Measurements from ENCODE around the gene FCGR2B.
A peak's percentile ranks its signal among the peaks of the same experiment; 100 is the strongest.
"Not testable (repeated sequence)": the region's sequence is repeated elsewhere in the genome, so short reads cannot be mapped to it uniquely, and the experiment has no call there.

FCGR2B gene

DNA sequence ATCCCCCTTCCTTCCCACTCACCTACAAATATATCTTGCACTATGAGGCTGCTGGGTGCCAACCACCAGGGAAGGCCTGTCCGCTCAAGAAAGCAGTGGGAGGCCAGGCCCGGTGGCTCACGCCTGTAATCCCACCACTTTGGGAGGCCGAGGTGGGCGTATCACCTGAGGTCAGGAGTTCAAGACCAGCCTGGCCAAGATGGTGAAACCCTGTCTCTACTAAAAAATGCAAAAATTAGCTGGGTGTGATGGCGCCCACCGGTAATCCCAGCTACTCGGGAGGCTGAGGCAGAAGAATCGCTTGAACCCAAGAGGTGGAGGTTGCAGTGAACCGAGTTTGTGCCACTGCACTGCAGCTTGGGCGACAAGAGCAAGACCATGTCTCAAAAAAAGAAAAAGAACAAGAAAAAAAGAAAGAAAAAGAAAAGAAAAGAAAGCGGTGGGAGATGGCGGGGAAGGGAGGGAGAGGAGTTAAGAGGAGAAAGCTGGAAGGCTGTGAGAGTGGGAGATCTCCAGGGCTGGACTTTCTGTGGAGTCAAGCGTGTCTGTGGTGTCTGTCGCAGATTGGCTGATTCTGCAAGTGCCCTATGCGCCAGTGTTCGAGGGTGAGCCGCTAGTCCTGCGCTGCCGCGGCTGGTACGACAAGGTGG is 62.4 kb downstream of the FCGR2B start:
- not testable (repeated sequence) for H3K36me3 ChIP-seq (ENCODE audit: control insufficient read depth in 2 of 2, insufficient read depth in 1 of 2, low read length in 2 of 2); H3K4me1 ChIP-seq (ENCODE audit: control insufficient read depth, insufficient read depth, low read length); H3K27ac ChIP-seq (ENCODE audit: extremely low read depth, low read depth, low read length); H3K9me3 ChIP-seq (ENCODE audit: control insufficient read depth, insufficient read depth, low read depth, low read length)
- peak overlapping the region; percentile 62 for H3K4me3 ChIP-seq (ENCODE audit: low read depth, low read length)
- TF ChIP-seq PRDM1 (tag by site-specific recombination; IDR thresholded peaks at IDR 0.05) (peak; percentile 93), ZFHX2 (tag by site-specific recombination; conservative IDR thresholded peaks at IDR 0.05) (peak; percentile 83), ZBTB21 (tag by site-specific recombination; IDR thresholded peaks at IDR 0.05) (0 out of 2 replicates have a peak, but pooled peaks have one; percentile 8), EGR2 (tag by site-specific recombination; IDR thresholded peaks at IDR 0.05; ENCODE audit: low read depth) (peak; percentile 77)
- POLR2A ChIA-PET, result interaction anchor here (0.9 to 2.6 kb wide), 3 partner anchors 12 to 24 kb away, joined by 4 to 19 read pairs (median 9); partner anchors contain the start of gene DUSP12
- CTCF ChIA-PET, result interaction anchor here (0.8 to 1.6 kb wide), 5 partner anchors 13 to 631 kb away, joined by 3 to 5 read pairs (median 4); partner anchors contain the start of gene FCRLA

DNA sequence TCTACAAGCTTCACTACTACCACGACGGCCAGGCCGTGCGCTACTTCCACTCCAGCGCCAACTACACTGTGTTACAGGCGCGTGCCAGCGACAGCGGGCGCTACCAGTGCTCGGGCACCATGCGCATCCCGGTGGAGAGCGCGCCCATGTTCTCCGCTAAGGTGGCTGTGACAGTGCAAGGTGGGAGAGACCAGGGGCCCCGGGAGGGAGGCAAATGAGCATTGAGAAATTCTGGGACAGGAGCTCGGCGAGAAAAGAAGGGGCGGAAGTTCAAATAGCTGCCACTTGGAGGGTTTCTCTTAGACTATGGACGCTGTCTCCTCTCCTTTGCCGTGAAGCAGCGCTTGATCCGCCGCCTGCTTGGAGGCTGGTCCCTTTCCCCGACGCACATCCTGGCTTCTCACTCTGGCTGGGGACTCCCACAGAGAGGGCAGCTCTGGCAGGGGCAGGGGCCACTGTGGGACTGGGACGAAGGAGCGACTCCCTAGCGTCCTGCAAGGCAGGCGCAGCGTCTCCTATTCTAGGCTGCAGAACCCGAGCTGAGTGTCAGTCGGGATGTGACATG is 63.0 kb downstream of the FCGR2B start:
- no peaks in the 10 kb centered on the region for H3K36me3 ChIP-seq (ENCODE audit: control insufficient read depth in 2 of 2, insufficient read depth in 1 of 2, low read length in 2 of 2)
- H3K27ac ChIP-seq (ENCODE audit: extremely low read depth, low read depth, low read length), result peak overlapping the region; percentile 70; the same call in 1 of the 2 replicates
- ChIA-PET CTCF (interaction anchor here (0.6 to 1.7 kb wide), 8 partner anchors 9 to 1127 kb away, joined by 3 to 5 read pairs (median 4); partner anchors contain the start of gene FCRLA), POLR2A (interaction anchor here (0.9 to 2.6 kb wide), 7 partner anchors 13 to 186 kb away, joined by 3 to 19 read pairs (median 4); partner anchors contain the start of genes DUSP12 and FCRLA)
- H3K4me1 ChIP-seq (ENCODE audit: control insufficient read depth, insufficient read depth, low read length), result no peaks in the 10 kb centered on the region; the same call in 1 of the 2 replicates
- peak overlapping the region; percentile 62 for H3K4me3 ChIP-seq (ENCODE audit: low read depth, low read length)
- H3K9me3 ChIP-seq (ENCODE audit: control insufficient read depth, insufficient read depth, low read depth, low read length), result no peaks in the 10 kb centered on the region
- TF ChIP-seq ZNF658 (tag by site-specific recombination; IDR thresholded peaks at IDR 0.05) (no peak), ZNF335 (tag by site-specific recombination; conservative IDR thresholded peaks at IDR 0.05) (peak; percentile 83), ZBTB48 (tag by site-specific recombination; IDR thresholded peaks at IDR 0.05) (peak; percentile 82; the same call in 1 of the 2 replicates), SP2 (tag by site-specific recombination; IDR thresholded peaks at IDR 0.05) (peak; percentile 35), ZBTB20 (tag by site-specific recombination; IDR thresholded peaks at IDR 0.05) (peak; percentile 72), ZBTB17 (tag by site-specific recombination; IDR thresholded peaks at IDR 0.05) (0 out of 2 replicates have a peak, but pooled peaks have one; percentile 69), ZNF747 (tag by site-specific recombination; IDR thresholded peaks at IDR 0.05) (no peak), ZNF777 (tag by site-specific recombination; IDR thresholded peaks at IDR 0.05; ENCODE audit: borderline replicate concordance) (0 out of 2 replicates have a peak, but pooled peaks have one; percentile 8), ATF2 (tag by site-specific recombination; IDR thresholded peaks at IDR 0.05; ENCODE audit: low read depth) (no peak), CTCF (tag by site-specific recombination; IDR thresholded peaks at IDR 0.05) (peak; percentile 57; the same call in 1 of the 2 replicates)
- TF ChIP-seq, protein P1, sequence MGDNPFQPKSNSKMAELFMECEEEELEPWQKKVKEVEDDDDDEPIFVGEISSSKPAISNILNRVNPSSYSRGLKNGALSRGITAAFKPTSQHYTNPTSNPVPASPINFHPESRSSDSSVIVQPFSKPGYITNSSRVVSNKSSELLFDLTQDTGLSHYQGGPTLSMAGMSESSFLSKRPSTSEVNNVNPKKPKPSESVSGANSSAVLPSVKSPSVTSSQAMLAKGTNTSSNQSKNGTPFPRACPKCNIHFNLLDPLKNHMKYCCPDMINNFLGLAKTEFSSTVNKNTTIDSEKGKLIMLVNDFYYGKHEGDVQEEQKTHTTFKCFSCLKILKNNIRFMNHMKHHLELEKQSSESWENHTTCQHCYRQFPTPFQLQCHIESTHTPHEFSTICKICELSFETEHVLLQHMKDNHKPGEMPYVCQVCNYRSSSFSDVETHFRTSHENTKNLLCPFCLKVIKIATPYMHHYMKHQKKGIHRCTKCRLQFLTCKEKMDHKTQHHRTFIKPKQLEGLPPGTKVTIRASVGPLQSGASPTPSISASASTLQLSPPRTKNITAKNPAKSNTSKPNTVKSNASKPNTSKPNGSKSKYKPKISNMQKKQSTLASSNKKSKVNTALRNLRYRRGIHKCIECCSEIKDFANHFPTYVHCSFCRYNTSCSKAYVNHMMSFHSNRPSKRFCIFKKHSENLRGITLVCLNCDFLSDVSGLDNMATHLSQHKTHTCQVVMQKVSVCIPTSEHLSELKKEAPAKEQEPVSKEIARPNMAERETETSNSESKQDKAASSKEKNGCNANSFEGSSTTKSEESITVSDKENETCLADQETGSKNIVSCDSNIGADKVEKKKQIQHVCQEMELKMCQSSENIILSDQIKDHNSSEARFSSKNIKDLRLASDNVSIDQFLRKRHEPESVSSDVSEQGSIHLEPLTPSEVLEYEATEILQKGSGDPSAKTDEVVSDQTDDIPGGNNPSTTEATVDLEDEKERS (tag by site-specific recombination; IDR thresholded peaks at IDR 0.05), result no peak
- TF ChIP-seq, protein P2, sequence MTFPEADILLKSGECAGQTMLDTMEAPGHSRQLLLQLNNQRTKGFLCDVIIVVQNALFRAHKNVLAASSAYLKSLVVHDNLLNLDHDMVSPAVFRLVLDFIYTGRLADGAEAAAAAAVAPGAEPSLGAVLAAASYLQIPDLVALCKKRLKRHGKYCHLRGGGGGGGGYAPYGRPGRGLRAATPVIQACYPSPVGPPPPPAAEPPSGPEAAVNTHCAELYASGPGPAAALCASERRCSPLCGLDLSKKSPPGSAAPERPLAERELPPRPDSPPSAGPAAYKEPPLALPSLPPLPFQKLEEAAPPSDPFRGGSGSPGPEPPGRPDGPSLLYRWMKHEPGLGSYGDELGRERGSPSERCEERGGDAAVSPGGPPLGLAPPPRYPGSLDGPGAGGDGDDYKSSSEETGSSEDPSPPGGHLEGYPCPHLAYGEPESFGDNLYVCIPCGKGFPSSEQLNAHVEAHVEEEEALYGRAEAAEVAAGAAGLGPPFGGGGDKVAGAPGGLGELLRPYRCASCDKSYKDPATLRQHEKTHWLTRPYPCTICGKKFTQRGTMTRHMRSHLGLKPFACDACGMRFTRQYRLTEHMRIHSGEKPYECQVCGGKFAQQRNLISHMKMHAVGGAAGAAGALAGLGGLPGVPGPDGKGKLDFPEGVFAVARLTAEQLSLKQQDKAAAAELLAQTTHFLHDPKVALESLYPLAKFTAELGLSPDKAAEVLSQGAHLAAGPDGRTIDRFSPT (tag by site-specific recombination; IDR thresholded peaks at IDR 0.05), result peak; percentile 90
- TF ChIP-seq, protein P3, sequence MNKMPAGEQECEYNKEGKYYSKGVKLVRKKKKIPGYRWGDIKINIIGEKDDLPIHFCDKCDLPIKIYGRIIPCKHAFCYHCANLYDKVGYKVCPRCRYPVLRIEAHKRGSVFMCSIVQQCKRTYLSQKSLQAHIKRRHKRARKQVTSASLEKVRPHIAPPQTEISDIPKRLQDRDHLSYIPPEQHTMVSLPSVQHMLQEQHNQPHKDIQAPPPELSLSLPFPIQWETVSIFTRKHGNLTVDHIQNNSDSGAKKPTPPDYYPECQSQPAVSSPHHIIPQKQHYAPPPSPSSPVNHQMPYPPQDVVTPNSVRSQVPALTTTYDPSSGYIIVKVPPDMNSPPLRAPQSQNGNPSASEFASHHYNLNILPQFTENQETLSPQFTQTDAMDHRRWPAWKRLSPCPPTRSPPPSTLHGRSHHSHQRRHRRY (tag by site-specific recombination; IDR thresholded peaks at IDR 0.05), result no peak
- TF ChIP-seq, protein P4, sequence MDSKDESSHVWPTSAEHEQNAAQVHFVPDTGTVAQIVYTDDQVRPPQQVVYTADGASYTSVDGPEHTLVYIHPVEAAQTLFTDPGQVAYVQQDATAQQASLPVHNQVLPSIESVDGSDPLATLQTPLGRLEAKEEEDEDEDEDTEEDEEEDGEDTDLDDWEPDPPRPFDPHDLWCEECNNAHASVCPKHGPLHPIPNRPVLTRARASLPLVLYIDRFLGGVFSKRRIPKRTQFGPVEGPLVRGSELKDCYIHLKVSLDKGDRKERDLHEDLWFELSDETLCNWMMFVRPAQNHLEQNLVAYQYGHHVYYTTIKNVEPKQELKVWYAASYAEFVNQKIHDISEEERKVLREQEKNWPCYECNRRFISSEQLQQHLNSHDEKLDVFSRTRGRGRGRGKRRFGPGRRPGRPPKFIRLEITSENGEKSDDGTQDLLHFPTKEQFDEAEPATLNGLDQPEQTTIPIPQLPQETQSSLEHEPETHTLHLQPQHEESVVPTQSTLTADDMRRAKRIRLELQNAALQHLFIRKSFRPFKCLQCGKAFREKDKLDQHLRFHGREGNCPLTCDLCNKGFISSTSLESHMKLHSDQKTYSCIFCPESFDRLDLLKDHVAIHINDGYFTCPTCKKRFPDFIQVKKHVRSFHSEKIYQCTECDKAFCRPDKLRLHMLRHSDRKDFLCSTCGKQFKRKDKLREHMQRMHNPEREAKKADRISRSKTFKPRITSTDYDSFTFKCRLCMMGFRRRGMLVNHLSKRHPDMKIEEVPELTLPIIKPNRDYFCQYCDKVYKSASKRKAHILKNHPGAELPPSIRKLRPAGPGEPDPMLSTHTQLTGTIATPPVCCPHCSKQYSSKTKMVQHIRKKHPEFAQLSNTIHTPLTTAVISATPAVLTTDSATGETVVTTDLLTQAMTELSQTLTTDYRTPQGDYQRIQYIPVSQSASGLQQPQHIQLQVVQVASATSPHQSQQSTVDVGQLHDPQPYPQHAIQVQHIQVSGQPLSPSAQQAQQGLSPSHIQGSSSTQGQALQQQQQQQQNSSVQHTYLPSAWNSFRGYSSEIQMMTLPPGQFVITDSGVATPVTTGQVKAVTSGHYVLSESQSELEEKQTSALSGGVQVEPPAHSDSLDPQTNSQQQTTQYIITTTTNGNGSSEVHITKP (tag by site-specific recombination; IDR thresholded peaks at IDR 0.05), result peak; percentile 88

Measured in HEK293 (cell line).